ENCODE measurements around the gene CACNA1E.

CACNA1E gene

DNA sequence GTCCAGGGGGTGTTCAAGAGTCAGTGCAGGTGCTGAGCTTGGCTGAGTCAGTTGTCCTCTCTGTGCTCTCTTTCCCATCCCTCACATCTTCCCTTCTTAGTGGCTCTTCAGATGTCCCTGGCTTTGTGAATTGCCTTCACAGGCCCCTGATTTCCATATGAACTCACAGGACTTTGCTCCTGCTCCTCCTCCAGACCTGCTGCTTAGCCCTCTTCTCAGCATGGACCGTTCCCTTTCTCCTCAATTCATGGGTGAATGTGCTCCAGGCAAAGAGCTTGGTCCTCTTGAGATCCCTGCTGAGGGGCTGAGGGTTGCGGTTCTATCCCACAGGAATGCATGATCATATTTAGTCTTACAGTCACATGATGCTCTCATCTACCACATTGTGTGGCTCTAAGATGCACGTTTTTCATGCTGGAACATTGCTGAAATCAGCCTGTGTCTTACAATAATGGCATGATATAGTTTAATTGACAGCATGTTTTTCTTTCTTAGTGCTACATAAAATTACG lies 30.5 kb downstream of the CACNA1E start:
- Histone ChIP-seq H3K9me3 (no peaks in the 10 kb centered on the region), H3K4me1 (no peaks in the 10 kb centered on the region), H3K27me3 (no peaks in the 10 kb centered on the region; the same call in 1 of the 2 replicates), H3K4me3 (ENCODE audit: low read depth, low read length) (no peak overlapping the region), H3K36me3 (no peaks in the 10 kb centered on the region)
- no peak for DNase-seq
- no peak for TF ChIP-seq CTCF (IDR thresholded peaks at IDR 0.05; ENCODE audit: low read depth, low read length)

GRCh38 chr1:181514298-181515290 lies 31.3 kb downstream of the CACNA1E start:
- no peak for TF ChIP-seq CTCF (IDR thresholded peaks at IDR 0.05; ENCODE audit: low read depth, low read length)
- Histone ChIP-seq H3K36me3 (no peaks in the 10 kb centered on the region), H3K9me3 (no peaks in the 10 kb centered on the region), H3K4me1 (no peaks in the 10 kb centered on the region), H3K4me3 (ENCODE audit: low read depth, low read length) (no peak overlapping the region), H3K27me3 (no peaks in the 10 kb centered on the region; the same call in 1 of the 2 replicates)
- DNase-seq, result no peak

GRCh38 chr1:181516706-181517105 lies 33.4 kb downstream of the CACNA1E start:
- no peaks in the 10 kb centered on the region for H3K4me1 ChIP-seq
- H3K4me3 ChIP-seq (ENCODE audit: low read depth, low read length), result no peak overlapping the region
- no peaks in the 10 kb centered on the region for H3K36me3 ChIP-seq
- no peak for DNase-seq
- H3K9me3 ChIP-seq, result no peaks in the 10 kb centered on the region
- no peaks in the 10 kb centered on the region for H3K27me3 ChIP-seq
- TF ChIP-seq CTCF (IDR thresholded peaks at IDR 0.05; ENCODE audit: low read depth, low read length), result no peak

GRCh38 chr1:181517181-181517875 lies 34.0 kb downstream of the CACNA1E start:
- Histone ChIP-seq H3K4me3 (ENCODE audit: low read depth, low read length) (no peak overlapping the region), H3K27me3 (no peaks in the 10 kb centered on the region), H3K9me3 (no peaks in the 10 kb centered on the region), H3K4me1 (no peaks in the 10 kb centered on the region), H3K36me3 (no peaks in the 10 kb centered on the region)
- no peak for TF ChIP-seq CTCF (IDR thresholded peaks at IDR 0.05; ENCODE audit: low read depth, low read length)
- DNase-seq, result no peak

GRCh38 chr1:181518152-181518551 lies 34.8 kb downstream of the CACNA1E start:
- no peaks in the 10 kb centered on the region for H3K27me3 ChIP-seq
- no peaks in the 10 kb centered on the region for H3K9me3 ChIP-seq

More at GRCh38 chr1:181518152-181518551, 34.8 kb downstream of the CACNA1E start:
- Histone ChIP-seq H3K4me1 (no peaks in the 10 kb centered on the region), H3K4me3 (ENCODE audit: low read depth, low read length) (no peak overlapping the region), H3K36me3 (no peaks in the 10 kb centered on the region)
- TF ChIP-seq CTCF (IDR thresholded peaks at IDR 0.05; ENCODE audit: low read depth, low read length), result no peak
- DNase-seq, result no peak

All from BE2C (cell line).